GM18508 (cell line): ENCODE data around the gene SPC24.
"Not testable (repeated sequence)": the region's sequence is repeated elsewhere in the genome, so short reads cannot be mapped to it uniquely, and the experiment has no call there.

ENCODE experiments used
- ATAC-seq: cut with Tn5 transposase; IDR thresholded peaks from one replicate; pipeline ENCODE4 v1.9.1; 2021; ENCODE audit warnings: moderate number of reproducible peaks; ENCODE audit not compliant: insufficient read depth, unreplicated experiment

Gene SPC24

DNA sequence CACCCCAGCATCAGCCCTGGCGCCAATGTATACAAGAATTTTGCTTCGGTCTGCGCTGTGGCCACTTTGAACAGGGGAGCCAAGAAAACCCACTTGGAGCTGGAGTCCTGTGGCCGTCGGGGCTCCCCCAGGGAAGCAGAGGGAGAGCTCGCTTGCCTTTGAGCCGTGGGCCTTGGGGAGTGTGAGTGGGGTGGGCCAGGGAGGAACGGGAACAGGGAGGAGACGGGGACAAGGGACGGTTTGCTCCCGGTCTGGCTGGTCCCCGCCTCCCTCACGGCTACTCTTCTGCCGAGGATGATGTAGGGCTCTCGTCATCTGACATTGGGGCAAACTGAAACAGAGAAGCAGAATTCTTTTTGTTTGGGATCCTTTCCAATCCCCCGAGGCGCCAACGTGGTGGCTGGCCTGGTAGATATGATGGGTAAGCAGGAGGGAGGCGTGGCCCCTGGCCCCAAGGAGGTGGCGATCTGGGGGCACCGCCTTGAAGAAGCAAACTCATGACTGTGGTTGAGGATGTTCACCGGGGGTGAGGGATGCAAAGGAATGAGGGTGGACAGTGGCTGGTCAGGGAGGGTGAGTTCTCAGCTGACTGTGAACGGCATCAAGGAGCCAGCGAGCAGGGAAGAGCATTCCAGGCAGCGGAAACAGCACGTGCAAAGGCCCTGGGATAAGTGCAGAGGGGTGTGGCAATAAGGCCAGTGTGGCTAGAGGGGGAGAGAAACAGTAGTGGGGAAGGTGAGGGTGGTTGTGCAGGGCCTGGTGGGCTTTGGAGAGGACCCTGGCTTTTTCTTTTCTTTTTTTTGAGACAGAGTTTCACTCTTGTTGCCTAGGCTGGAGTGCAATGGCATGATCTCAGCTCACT, 10.9 kb upstream of the SPC24 start:
- no peak for ATAC-seq

DNA sequence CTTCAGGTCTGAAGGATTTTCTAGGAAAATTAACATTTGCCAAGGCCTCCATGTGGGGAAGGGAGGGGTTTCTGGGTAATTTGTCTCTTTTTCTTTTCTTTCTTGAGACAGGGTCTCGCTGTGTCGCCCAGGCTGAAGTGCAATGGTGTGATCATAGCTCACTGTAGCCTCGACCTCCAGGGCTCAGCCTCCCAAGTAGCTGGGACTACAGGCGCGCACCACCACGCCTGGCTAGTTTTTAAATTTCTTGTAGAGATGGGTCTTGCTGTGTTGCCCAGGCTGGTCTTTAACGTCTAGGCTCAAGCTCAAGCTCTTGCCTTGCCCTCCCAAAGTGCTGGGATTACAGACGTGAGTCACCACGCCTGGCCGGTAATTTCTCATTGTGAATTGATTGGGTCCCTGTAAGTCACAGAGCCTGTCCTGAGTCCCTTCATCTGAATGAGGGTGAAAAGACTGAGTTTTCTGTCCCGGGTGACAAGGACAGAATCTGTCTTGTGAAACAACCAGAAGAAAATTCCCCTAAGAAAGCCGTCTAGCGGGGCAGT, 10.0 kb upstream of the SPC24 start:
- no peak for ATAC-seq

DNA sequence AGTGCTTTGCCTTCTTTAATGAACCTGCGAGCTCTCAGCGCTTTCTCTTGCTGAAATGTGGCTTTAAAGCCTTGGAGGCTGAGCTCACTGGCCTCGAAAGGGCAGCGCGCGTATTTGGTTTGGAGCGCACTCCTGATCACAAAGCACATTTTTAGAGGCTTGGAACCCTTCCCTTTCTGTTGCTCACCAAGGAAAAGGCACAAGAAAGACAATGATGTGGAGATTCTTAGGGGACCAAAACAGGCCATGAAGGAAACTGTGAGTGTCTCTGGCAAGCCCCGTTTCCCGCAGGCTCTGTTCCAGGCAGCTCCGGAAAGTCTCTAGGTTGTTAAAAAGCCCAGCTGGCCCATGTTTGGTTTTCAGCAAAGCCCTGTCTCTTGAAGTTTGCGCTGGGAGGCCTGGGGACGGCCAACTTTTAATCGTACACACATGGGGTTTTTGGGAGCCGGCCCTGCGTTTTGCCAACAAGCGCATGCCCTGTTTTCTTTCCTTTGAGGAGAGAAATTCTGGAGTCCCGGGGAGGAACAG, 9.4 kb upstream of the SPC24 start:
- no peak for ATAC-seq

DNA sequence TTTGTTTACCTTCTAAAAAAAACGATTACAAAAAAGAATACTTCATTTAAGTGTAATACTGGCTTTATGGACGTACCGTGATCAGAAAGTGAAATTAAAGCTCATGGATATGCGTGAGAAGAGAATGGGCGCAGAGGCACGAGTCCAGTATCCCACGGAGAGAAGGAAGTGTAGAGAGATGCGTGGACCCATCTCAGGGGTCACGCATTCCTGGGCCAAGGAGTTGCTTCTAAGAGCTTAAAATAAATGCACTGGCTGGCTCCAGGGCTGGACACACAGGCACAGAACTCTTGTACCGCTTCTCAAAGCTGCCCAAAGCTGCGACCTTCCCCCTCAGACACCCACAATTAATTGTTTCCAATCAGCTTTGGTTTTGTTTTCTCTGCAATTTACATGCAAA, 8.7 kb upstream of the SPC24 start:
- ATAC-seq = no peak

DNA sequence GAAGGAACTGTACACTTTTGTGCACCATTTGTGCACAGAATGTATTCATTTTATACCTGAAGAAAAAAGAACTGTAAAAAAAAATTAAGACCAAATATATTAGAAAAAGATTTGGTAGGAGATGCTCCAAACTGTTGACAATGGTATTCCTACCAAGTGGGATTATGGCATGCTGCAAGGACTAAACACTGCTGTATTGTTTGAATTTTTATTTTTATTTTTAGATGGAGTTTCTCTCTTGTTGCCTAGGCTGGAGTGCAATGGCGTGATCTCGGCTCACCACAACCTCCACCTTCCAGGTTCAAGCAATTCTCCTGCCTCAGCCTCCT, 4.8 kb upstream of the SPC24 start:
- ATAC-seq = not testable (repeated sequence)

DNA sequence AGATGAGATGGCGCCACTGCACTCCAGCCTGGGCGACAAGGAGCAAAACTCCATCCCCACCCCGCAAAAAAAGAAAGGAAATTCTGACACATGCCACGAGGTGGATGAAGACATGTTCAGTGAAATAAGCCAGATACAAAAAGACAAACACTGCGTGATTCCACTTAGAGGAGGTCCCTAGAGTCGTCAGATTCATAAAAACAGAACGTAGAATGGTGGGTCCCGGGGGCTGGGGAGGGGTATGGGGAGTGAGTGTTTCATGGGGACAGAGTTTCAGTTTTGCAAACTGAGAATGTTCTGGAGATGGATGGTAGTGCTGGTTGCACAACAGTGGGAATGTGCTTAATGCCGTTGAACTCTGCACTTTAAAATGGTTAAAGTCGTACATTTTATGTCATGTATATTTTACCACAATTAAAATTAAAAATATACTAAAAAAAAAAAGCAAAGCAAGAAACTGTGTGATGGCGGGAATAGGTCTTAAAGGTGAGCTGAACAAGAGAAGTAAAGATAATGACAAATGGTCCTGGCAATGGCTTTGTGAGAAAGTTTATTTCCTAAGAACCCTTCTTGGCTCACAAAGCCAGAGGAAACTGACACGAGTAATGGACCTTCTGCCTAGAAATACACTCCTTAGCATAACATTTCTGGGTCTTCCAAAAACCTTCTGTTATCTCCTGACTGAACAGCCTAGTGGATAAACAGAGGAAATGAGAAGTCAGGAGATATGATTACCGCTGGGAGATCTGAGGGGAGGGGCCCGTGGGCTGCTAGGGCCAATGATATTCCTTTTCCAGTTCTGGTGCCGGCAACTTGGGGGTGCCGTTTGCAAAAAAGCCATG, 4.2 kb upstream of the SPC24 start:
- no peak for ATAC-seq

DNA sequence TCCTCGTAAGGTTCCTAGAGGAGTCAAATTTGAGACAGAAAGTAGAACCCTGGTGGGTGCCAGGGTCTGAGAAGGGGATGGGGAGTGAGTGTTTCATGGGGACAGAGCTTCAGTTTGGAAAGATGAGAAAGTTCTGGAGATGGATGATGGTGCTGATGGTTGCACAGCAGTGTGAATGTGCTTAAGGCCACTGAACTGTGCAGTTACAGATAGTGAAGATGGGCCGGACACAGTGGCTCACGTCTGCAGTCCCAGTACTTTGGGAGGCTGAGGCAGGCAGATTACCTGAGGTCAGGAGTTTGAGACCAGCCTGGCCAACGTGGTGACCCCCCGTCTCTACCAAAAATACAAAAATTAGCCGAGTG, 917 bp downstream of the SPC24 start:
- ATAC-seq = no peak

DNA sequence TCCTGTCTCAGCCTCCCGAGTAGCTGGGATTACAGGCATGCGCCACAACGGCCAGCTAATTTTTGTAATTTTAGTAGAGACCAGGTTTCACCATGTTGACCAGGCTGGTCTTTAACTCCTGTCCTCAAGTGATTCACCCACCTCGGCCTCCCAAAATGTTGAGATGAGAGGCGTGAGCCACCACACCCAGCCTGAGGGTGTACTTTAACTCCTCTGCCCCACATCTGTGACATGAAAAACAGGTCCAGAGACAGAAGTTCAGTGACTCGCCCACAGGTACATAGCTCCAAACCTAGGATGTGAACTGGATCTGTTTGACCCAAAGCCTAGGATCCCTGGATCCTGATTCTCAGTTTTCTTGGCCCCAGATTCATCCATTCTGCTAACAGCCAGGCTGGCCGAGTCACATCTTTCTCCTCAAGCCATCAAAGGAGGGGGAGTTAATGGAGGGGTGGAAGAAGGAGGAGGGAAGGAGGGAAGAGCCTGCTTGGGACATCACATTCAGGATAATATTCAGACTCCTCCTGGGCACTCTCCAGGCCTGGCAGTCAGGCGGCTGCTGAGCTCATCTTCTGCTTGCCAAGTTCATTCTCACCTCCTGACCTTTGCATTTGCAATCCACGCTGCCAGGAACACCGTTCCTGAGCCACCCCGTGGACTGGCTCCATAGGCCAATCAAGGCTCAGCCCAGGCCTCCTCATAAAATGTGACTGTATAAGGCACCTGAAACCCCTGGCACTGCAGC, 3.1 kb downstream of the SPC24 start:
- ATAC-seq = no peak

DNA sequence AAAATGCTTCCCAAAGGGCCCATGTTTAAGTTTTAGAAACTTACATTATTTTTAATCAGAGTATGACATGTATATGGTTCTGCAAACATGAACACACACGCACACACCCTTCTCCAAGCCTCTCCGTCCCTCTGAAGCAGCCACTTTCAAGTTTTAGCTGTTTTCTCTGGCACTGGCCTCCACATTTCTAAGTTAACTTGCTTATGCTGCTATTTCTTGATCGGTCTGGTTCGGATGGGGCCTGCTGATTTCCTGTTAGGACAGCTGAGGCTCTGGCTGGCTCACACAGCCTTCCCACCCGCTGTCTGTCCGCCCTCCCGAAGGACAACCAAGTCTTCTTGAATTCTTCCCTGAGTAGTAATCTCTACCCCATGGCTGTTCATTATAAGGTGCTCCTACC, 4.4 kb downstream of the SPC24 start:
- ATAC-seq = no peak

DNA sequence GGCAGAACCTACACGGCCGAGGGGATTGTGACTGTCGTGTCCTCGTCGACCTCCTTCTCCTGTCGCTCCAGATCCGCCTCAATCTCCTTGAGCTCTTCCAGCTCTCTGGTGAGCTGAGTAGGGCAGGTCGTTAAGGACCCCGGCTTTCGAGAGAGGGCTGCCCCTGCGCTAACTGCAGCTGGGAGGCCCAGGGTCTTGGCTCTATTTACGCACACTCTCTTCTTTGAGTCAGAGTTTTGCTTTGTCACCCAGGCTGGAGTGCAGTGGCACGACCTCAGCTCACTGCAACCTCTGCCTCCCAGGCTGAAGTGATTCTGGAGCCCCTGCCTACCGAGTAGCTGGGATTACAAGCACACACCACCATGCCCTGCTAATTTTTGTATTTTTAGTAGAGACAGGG, 7.6 kb downstream of the SPC24 start:
- no peak for ATAC-seq

DNA sequence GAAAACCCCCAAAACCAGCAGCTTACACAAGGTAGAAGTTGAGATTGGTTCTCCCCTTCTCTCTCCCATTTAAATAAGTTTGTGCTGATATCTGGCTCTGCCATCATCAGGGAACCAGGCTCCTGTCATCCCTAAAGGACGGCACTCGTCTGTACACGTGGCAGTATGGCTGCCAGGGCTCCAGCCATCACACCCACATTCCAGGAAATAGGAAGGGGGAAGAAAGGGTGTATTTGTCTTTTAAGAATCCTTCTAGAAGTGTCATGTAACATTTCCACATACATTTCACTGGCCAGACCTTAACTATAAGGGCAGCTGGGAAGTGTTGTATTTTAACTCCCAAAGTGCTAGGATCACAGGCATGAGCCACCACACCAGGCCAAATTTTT, 10.1 kb downstream of the SPC24 start:
- no peak for ATAC-seq

DNA sequence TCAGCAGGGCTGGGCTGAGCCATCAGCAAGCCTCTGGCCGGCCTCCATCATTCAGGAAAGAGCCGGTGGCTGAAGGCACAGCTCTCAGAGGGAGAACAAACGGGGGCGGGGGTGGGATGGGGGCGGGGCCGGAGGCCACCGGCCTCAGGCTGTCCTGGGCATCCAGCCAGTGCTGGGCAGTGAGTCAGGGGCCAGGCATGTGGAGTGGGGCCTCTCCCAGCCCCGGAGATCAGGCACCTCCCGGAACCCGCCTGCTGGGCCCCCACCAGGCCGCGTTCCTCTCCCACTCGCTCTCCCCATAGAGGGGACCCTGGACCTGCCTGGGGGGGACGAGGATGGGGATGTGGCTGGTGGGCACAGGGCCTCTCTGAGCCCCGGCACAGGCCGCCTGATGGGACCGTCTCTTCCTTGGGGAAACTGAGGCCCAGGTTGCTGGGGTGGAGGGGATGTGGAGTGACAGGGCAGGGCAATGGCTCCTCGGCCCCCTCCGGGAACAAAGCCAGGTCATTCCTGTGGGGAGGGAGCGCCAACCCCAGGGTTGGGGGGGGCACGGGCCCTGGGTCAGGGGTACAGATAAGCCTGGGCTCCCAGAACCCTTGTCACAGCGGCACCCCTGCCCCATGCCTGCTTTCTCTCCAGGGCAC, 12.9 kb downstream of the SPC24 start:
- ATAC-seq = no peak

DNA sequence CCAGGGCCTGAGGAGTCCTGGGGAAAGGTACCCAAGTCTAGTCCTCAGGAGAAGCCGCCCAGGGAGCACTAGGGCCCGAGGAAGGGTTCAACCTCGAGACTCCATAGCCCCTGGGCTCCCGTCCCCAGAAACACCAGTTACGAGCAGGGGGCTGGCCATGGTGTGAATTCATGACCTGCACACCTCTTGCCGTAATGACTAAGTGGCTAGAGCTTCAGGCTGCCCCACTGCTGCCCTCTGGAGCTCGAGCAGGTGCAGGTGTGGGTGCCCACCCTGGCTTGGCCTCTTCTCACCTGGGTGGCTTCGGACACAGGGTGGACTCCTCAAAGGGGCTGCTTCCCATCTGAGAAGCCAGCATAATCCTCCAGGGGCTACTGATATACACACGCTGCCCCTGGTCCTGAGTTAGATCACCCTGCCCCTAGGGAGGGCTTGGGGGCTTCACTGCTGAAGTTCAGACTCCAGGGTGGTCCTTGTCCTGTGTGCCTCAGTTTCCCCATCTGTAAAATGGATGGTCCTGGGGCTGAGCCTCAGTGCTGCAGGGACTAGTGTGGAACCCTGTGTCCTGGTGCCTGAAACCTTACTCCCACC, 13.6 kb downstream of the SPC24 start:
- no peak for ATAC-seq

DNA sequence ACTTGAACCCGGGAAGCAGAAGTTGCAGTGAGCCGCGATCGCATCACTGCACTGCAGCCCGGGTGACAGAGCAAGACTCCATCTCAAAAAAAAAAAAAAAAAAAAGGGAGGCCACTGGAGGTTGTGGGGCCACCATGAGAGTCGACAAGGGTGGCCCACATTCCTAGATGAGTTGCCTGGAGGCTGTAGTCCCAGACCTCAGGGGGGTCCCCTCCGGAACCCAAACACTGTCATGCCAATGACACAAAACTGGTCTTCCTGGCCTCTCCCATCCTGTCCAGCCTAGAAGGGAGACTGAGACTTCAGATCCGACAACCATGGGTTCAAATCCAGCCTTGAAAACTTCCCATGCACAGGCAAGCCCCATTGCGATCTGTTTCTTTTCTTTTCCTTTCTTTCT, 14.7 kb downstream of the SPC24 start:
- no peak for ATAC-seq

DNA sequence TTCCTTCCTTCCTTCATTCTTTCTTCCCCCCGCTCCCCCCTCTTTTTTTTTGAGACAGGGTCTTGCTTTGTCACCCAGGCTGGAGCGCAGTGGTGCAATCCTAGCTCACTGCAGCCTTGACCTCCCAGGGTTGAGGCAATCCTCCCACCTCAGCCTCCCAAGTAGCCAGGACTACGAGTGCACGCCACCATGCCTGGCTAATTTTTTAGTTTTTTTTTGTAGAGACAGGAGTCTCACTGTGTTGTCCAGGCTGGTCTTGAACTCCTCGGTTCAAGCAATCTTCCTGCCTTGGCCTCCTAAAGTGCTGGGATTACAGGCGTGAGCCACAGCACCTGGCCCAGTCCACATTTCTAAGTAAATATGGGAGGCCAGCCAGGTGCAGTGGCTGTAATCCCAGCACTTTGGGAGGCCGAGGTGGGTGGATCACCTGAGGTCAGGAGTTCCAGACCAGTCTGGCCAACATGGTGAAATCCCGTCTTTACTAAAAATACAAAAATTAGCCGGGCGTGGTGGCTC, 15.5 kb downstream of the SPC24 start:
- ATAC-seq = not testable (repeated sequence)

DNA sequence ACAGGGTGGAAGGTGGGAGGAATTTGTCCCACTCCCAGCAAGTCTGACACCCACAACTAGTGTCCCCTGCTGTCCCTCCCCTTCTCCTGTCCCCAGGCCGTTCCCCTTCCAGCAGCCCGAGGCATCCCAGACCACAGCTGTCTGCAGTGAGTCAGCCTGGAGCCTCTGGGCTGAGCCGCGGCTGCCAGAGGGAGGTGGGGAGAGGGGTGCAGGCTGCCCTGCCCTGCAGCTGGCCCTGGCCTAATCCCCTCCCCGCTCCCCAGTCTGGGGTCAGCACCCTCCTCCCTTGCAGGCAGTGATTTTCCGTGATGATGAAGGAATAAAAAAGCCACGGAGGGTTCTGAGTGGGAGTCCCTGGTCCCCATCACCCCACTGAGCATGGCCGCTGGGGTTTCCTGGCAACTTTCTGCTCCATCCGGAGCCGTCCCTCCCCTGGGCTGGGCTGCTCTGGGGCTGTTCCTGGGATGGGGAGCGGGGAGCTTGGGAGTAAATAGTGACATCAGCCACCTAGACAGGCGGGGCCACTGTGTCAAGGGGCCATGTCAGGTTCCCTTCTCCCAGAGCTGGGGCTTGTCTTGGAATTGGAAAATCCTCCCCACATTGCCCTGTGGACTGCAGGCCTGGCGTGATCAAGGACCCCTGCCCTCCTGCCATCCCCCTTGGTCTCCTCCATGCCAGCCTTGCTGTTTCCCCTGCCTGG, 16.8 kb downstream of the SPC24 start:
- no peak for ATAC-seq

DNA sequence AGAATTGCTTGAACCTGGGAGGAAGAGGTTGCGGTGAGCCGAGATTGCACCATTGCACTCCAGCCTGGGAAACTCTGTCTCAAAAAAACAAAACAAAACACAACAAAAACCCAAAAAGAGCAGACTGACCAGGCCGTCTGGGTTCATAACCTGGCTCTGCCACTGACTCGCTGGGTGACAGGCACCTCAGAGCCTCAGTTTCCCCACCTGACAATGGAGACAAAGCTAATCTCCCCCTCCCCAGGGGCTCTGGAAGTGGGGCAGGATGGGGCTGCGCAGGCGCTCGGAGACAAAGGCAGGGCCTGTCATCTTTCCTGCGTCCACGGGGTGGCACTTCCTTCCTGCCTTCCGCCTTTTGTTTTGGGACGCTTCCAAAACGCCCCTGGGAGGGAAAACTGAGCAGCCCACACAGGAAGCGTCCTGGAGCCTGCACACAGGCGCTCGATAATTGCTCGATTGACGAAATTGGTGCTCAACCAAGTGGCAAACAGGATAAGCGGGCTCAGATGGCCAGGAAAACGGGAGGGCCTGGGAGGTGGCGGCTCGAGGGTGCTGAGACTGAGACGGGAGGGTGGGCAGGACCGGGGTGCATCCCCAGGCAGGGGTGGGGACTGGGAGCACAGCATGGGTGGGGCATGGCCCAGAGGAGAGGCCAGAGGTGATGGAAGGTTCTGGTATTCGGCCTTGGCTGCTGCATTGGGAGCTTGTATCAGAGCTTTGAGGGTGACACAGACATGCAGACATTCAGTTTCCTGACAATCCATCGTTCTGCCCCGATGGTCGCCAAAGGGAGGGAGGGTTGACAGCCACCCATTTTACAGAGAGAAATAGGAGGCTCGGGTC, 17.8 kb downstream of the SPC24 start:
- ATAC-seq = no peak
